Right renal cortex interstitium (tissue), 3 donors: ENCODE results near the gene HTR4. TPM values are rescaled to one million over a fixed set of nuclear protein-coding genes. Genes with fewer than 3 reads are reported as not detected.
"Not testable (repeated sequence)": the region's sequence is repeated elsewhere in the genome, so short reads cannot be mapped to it uniquely, and the experiment has no call there.

Experiments used
- DNase-seq, 3 donors: peaks; one replicate each; pipeline ENCODE4 v3.0.0-alpha.2; 2013; ENCODE audit warnings: low read depth in 3 of 3, low spot score in 2 of 3
- polyA plus RNA-seq, 3 donors: library from polyadenylated mRNA; unstranded; fragments of 120-200 nt; gene quantifications; one replicate each; pipeline ENCODE4 v1.2.1, GENCODE V29; 2013; ENCODE audit not compliant: insufficient read length in 3 of 3

Gene HTR4
- polyA plus RNA-seq, 3 donors: 0.04 to 0.08 (median 0.06) TPM

- DNase-seq: no peak
Observed at GRCh38 chr5:148541054-148541835, 113.1 kb downstream of the HTR4 start.

GRCh38 chr5:148540647-148541046 lies 113.7 kb downstream of the HTR4 start:
- no peak for DNase-seq

DNA sequence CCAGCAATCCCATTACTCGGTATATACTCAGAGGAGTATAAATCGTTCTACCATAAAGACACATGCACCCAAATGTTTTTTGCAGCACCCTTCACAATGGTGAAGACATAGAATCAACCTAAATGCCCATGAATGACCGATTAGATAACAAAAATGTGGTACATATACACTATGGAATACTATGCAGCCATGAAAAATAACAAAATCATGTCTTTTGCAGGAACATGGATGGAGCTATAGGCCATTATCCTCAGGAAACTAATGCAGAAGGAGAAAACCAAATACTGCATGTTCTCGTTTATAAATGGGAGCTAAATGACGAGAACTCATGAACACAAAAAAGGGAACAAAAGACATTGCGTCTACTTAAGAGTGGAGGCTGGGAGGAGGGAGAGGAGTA lies 114.5 kb downstream of the HTR4 start:
- no peak for DNase-seq

DNA sequence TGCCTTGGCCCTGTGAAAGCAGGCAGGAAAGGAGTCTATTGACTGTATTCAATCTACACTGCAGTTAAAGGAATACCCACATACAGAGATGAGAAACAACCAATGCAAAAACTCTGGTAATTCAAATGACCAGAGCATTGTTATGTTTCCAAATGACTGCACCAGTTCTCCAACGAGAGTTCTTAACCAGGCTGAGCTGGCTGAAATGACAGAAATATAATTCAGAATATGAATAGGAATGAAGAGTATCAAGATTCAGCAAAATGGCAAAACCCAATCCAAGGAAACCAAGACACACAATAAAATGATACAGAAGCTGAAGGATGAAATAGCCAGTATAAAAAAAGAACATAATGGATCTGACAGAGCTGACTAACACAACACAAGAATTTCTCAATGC lies 119.1 kb downstream of the HTR4 start:
- no peak for DNase-seq

DNA sequence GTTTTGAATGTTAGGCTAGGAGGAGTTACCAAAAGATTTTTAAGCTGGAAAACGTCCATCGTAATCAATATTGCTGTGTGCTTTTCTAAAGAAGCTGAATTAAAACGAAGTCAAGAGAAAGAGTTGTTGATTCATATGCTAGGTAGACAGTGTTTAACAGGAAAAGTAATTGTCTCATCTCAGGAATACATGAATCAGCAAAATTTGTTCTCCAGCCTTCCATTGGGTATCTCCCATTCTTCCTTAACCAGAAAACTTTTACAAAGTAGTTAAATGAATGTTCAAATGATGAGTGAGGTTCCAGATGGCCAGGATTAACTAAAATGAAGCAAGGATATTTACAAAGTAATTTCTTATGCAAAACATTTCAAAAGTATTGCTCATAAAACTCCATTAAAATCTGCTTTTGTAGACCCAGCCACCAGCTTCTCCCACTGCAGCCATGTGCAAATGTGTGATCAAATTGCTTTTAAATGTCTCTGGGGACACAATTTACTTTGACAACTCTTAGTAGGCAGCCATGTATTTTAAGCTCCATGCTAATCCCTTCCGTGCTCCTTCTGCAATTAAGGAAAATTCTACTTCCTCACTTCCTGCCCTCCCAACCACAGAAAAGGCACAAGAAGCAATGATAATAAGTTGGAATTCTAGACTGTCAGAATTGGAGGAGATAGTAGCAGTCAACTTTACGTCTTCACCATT lies 121.2 kb downstream of the HTR4 start:
- no peak for DNase-seq

GRCh38 chr5:148529450-148529849 lies 124.9 kb downstream of the HTR4 start:
- DNase-seq: not testable (repeated sequence)

GRCh38 chr5:148524721-148525120 lies 129.6 kb downstream of the HTR4 start:
- DNase-seq: no peak

GRCh38 chr5:148523139-148523538 lies 131.2 kb downstream of the HTR4 start:
- DNase-seq: no peak

- no peak for DNase-seq
Observed at GRCh38 chr5:148515460-148515859, 138.9 kb downstream of the HTR4 start.

GRCh38 chr5:148514344-148514743 lies 140.0 kb downstream of the HTR4 start:
- no peak for DNase-seq

DNA sequence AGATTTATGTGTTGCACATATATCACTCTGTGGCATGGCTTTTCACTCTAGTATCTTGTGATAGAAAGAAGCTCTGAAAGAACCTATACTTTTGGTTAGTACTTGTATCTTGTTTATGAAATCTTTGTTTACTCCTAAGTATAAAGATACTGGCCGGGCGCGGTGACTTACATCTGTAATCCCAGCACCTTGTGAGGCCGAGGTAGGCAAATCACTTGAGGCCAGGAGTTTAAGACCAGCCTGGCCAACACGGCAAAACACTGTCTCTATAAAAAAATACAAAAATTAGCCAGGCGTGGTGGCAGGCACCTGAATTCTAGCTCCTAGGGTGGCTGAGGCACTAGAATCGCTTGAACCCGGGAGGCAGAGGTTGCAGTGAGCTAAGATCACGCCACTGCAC lies 141.8 kb downstream of the HTR4 start:
- no peak for DNase-seq

DNA sequence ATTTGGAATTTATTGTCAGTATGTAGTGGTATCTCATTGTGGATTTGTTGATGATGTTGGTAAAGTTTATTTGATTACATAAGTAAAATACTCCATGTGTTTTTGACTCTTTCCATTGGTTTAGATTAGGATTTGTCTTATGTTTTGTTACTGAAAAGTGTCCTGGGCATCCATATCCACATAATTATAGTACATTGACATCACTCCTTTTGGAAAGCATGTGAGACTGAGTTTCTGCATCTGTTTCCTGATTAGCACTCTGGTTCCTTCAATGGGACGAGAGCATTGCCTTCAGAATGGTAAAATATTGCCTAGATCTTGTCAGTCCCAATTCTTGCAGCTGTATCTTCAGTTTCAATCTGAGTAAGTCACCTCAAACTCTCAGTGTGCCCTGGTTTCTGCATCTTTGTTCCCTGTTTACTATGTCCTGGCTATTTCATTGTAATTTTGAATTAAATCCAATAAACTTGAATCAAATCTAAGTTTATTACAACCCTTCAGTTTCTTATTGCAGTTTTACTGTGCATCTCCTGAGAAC lies 142.4 kb downstream of the HTR4 start:
- DNase-seq: no peak

- DNase-seq: no peak
Observed at GRCh38 chr5:148509893-148510292, 144.4 kb downstream of the HTR4 start.

GRCh38 chr5:148507648-148508047 lies 146.7 kb downstream of the HTR4 start:
- DNase-seq: no peak

- no peak for DNase-seq
Observed at GRCh38 chr5:148499452-148499851, 154.9 kb downstream of the HTR4 start.

GRCh38 chr5:148497757-148498156 lies 156.6 kb downstream of the HTR4 start:
- no peak for DNase-seq

GRCh38 chr5:148492351-148492750 lies 162.0 kb downstream of the HTR4 start:
- no peak for DNase-seq

DNA sequence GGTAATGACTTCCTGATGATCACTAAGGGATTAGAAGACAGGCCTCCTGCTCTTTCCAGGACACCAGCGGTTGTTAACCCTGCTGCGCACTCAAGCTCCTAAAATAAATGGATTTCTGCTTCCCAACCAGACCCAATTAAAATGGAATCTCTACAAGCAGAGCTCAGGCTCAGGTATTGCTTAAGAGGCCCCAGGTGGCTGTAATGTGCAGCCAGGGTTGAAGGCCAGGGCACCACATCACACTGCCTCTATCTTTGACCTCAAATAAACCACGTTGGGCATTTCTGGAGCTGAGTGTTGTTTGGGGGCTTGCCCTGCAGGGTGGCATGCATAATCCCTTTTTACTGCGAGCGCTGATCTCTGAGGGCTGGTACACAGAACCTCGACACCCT lies 162.5 kb downstream of the HTR4 start:
- DNase-seq: no peak

DNA sequence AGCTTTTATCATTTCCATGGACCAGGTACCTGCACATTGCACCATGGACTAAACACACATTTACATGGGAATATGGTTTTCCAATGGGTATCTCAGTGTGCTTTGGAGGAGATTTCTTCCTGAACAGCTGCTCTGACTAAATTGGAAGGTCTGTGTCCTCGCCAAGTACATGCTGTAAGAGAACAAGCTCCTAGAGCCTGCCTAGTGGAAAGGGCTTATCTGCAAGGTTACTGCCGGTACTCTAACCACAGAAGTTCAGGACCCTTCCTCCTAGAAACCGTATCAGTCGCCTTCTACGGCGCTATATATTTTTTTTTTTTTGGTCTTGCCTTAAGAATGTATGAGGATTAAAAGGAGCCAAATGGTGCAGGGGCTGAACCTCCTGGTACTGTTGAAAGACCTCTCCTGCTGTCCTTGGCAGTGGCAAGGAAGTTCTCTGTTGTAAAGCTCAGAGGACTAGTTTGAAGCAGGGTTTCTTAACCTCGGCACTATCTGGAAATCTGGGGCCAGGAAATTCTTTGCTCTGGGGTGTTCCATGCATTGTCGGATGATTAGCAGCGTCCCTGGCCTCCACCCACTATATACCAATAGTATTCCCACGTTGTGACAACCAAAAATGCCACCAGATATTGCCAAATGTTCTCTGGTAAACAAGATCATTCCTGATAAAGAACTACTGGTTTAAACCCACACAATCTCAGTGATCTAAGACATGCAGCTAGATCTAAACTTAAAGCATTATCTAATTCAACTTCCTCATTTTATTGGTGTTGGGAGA lies 163.1 kb downstream of the HTR4 start:
- DNase-seq: no peak

DNA sequence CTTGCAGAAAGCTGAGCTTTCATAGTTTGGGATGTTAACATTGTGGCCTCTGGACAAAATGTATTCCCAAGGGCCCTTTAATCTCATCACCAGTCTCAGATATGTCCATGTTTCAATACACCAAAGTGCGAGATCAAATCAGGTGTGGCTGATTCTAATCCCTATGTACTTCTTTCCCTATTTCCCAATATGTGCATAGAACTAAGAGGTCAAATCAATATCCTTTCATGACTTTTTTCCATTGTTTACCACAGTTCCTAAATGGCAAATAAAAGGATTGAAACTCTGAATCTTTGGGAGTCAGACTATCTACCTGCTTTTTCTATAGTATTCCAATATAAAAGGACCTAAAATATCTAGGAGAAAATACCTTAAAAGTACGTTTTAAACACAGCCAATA lies 165.6 kb downstream of the HTR4 start:
- DNase-seq: no peak

DNA sequence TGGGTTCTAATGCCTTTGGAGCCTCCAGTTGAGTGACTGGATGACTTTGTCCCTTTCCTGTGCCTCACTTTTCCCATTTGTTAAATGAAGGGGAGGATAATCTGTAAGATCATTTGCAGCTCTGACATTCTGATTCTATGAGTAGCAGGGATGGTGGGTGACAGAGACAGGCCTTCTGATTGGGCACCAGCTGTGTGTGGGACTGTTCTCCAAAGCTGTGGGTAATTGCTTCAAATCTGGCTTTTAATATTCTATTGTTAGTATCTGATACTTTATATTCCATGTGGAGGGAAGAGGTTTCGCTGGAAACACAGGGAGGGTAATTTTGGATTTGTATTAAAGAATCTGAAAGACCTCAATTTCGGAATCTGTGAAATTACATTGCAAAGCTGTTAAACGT lies 167.9 kb downstream of the HTR4 start:
- no peak for DNase-seq
